NCI-H345 (cell line): ENCODE data around the gene ANO7.
"Not testable (repeated sequence)": the region's sequence is repeated elsewhere in the genome, so short reads cannot be mapped to it uniquely, and the experiment has no call there.

ENCODE experiments used
- DNase-seq: peaks from one replicate; lab custom pipeline; 2025; lab: John Stamatoyannopoulos, UW

ANO7 gene

GRCh38 chr2:241193271-241193670 lies 4.8 kb downstream of the ANO7 start:
- no peak for DNase-seq

GRCh38 chr2:241194811-241195210 lies 6.3 kb downstream of the ANO7 start:
- no peak for DNase-seq

GRCh38 chr2:241195506-241196130 lies 7.1 kb downstream of the ANO7 start:
- no peak for DNase-seq

DNA sequence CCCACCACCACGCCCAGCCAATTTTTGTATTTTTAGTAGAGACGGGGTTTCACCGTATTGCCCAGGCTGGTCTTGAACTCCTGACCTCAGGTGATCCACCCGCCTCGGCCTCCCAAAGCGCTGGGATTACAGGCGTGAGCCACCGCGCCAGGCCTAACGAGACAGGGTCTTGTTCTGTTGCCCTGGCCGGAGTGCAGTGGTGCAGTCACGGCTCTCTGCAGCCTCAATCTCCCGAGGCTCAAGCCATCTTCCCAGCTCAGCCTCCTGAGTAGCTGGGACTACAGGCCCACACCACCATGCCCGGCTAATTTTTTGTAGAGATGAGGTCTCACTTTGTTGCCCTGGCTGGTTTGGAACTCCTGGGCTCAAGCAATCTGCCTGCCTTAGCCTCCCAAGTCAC lies 8.8 kb downstream of the ANO7 start:
- DNase-seq = not testable (repeated sequence)

DNA sequence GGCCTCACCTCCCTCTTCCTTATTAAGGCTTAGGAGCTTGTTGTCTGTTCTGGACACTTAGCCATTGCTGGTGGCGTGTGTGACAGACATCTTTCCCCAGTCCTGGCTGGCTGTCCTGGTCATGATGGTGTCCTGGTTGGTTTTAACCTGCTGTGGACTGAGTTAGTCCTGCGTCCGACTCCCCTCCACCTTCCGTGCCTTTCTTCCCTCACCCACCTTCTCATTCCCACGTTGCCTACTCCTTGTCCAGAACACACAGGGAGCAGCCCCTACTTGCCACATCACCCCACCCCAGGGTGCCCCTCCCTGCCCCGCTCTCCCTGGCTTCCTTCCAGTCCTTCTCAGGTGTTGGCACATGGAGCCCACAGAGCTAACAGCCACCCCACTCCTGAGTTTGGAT lies 9.5 kb downstream of the ANO7 start:
- DNase-seq = no peak

DNA sequence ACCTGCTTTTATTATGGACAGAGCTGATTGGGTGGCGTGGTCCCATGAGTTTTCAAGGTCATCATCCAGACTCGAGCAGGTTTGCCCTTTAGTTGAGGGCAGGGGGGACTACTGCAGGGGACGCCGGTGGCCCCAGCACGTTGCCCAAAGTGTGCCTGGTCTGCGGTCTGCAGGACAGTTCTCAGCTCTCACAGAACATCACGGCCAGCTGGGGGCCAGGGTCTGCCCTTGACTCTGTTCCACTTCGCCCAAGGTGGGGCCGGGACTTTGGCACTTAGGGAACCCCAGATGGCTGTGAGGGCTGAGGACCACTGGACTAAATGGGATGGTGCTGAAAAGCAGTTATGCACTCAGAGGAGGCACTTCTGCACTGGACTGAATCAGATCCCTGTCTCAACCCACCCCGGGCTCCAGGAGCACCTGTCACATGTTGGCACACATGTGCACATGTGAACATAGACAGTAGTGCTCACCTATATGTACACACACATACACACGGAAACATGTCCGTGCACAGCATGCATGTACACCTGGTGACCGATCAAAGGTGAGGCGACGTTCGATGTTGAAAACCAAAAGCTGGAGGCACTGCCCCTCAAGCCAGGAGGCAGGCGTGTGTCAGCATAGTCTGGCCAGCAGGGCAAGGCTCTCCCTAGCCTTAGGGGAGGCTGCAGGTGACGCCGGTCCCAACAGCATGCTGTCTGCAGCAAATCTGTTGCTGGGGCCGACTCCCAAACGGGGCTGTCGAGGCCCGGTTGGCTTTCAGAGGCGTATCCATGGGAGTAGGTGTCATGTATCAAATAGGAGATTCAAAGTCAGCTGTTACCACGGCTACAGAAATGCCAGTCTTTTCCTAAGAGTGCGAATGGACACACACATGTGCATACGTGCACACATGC lies 10.2 kb downstream of the ANO7 start:
- no peak for DNase-seq

- DNase-seq = no peak
Observed at GRCh38 chr2:241199286-241199685, 10.8 kb downstream of the ANO7 start.

- DNase-seq = no peak
Observed at GRCh38 chr2:241199897-241200821, 11.7 kb downstream of the ANO7 start.

- no peak for DNase-seq
Observed at GRCh38 chr2:241200822-241201395, 12.4 kb downstream of the ANO7 start.

DNA sequence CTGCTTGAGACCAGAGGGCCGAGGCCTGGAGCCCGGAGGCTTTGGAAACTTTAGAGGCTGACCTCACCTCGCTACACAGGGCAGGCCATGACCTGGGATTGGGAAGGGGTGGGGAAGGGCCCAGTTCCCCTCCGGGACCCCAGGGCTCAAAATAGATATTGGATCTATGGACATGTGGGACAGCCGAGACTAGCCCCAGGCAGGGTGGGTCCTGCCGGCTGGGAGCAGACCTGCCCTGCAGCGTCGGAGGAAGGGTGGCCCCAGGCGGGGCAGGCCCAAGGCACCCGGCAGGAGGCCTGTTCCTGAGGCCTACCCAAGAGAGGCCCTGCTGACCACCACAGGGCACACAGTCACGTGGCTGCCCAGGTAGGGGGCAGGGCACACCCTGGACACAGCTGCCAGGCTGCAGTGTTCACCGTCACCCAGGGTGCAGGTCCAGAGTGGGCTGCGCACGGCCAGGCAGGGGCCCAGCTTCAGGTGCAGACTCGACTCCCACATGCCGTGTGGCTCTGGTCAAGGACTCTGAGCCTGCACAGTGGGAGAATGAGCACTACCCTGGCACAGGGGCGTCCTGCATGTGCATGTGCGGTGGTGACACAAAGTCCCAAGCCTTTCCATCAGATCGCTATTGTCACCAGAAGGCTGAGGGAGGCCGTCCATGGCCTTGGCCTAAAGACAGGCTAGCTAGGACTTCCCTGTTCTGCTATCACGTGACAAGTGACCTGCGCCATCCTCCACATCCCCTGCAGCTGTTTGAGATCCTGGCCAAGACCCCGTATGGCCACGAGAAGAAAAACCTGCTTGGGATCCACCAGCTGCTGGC lies 13.2 kb downstream of the ANO7 start:
- DNase-seq = no peak

- DNase-seq = no peak
Observed at GRCh38 chr2:241202268-241202585, 13.8 kb downstream of the ANO7 start.

DNA sequence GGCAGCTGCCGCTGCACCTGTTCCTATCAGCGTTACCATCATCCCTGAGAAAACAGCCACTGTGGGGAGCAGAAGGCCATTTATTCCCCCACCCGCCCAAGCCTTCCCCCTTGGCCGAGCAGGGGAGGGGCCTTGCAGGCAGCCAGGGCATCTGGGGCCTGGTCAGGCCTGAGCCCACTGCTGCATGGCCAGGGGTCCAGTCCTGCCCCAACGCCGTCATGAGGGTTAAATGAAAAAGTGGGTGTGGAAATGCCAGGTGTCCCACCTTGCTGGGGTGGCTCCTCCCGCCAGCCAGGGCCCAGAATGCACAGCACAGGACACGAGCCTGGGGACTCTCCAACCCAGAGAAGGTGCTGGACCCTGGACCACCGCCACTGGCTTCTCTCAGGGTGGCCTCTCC lies 14.2 kb downstream of the ANO7 start:
- DNase-seq = no peak

DNA sequence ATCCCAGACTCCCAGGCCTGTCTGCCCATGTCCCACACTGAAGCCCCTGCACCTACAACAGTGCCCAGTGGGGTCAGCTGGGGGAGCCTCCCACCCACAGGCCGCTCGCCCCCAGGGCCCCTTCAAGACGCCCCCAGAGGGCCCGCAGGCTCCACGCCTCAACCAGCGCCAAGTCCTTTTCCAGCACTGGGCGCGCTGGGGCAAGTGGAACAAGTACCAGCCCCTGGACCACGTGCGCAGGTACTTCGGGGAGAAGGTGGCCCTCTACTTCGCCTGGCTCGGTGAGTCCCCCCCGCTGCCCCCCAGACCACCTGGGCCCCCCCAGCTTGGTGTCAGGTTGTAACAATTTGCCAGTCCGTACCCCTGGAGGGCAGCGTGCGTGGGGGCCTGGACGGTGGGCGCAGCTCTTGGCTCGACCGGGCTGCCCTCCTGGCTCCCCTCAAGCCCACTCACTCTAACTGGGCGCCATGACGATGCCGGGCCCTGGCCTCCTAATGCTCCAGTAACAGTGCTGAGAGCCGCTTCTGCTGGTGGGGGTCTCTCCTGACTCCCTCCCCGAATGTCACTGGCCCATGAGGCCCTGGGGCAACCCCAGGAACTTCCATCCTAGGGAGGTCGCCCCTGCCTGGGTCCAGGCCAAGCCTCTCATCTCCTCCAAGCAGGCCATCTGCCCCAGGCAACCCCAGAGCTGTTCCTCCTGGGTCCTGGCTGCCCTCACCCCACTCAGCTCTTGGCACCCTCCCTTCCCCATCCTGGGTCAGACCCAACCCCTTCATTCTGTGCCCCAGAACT lies 14.9 kb downstream of the ANO7 start:
- no peak for DNase-seq

- DNase-seq = no peak
Observed at GRCh38 chr2:241204010-241204384, 15.5 kb downstream of the ANO7 start.

GRCh38 chr2:241204490-241204889 lies 16.0 kb downstream of the ANO7 start:
- no peak for DNase-seq

DNA sequence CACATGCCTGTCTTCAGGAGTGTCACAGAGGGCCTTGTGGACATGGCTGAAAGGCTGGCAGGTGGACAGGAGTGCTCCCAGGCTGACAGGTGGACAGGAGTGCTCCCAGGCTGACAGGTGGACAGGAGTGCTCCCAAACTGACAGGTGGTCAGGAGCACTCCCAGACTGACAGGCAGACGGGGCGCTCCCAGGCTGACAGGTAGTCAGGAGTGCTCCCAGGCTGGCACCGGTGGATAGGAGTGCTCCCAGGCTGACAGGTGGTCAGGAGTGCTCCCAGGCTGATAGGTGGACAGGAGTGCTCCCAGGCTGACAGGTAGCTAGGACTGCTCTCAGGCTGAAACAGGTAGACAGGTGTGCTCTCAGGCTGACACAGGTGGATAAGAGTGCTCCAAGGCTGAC lies 16.6 kb downstream of the ANO7 start:
- DNase-seq = no peak

GRCh38 chr2:241207151-241207550 lies 18.7 kb downstream of the ANO7 start:
- no peak for DNase-seq

DNA sequence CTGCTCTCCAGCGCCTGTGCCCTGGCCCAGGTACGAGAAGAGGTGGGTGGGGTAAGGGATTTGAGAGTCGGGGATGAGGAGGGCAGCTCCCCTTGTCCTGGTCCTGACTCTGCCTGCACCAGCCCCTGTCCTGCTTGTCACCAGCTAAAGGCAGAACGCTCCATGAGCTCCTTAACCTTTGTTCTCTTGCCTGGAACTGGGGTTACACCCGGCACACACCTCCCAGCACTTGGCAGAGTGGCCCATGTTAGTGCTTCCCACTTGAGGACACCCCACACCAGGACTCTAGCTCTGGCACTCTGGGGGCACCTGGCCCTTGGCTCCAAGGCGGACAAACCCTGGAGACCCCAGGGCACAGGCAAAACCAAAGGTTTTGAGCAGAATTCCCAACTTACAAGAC lies 19.2 kb downstream of the ANO7 start:
- DNase-seq = no peak

- no peak for DNase-seq
Observed at GRCh38 chr2:241208058-241208457, 19.6 kb downstream of the ANO7 start.

- DNase-seq = no peak
Observed at GRCh38 chr2:241209271-241209670, 20.8 kb downstream of the ANO7 start.

DNA sequence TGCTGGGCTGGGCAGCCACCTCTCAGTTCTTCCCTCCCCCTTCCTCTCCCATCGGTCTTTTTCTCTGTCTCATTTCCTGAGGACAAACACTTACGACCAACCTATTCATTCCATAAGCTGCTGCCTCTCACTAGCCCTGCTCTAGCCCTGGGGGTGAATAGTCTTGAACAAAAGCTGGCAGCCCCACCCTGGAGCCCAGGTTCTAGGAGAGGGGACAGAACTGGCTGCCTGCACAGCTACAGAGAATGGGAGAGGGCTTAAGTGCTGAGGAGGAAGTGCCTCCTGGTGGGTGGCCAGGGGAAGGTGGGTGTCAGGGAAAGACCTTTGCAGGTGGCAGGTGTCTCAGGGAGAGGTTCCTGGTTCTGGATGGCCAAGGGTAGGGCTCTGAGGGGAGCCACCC lies 22.8 kb downstream of the ANO7 start:
- peak; percentile 69 for DNase-seq
